IMR-90 (cell line): ENCODE data around the gene NKX2-3. TPM values are rescaled to one million over a fixed set of nuclear protein-coding genes. Genes with fewer than 3 reads are reported as not detected.

ENCODE experiments used
- ATAC-seq: fragments of 200-7000 bp; cut with Tn5 transposase; 2 replicates; pipeline ENCODE4 v1.9.1; 2020; ENCODE audit warnings: low read depth, mild to moderate bottlenecking, moderate library complexity
- BruUV-seq: library from RNA; stranded (reverse); fragments of 400-500 nt; replicated peaks from 2 replicates; lab custom pipeline; 2021; lab: Mats Ljungman, UMichigan
- CTCF ChIA-PET: fragments of 300-600 bp; formaldehyde crosslinking; extraction: SDS; loops from one replicate; lab custom pipeline; 2021; ENCODE audit warnings: antibody characterized with exemption; lab: Yijun Ruan, JAX
- POLR2A ChIA-PET: fragments of 300-600 bp; sonication (Branson Sonifier 250); formaldehyde crosslinking; loops from one replicate; lab custom pipeline; 2022; ENCODE audit warnings: antibody characterized with exemption; ENCODE audit not compliant: unreplicated experiment; lab: Charles Lee
- DNase-seq: peaks from one replicate; pipeline ENCODE4 v3.0.0; 2013
- H2AFZ ChIP-seq: replicated peaks from 2 replicates; pipeline ENCODE3; 2013; ENCODE audit warnings: low read length, mild to moderate bottlenecking; ENCODE audit not compliant: poor library complexity
- H2AK5ac ChIP-seq: 2 replicates; pipeline ENCODE4 v1.6.1; 2013; ENCODE audit warnings: low read depth, low read length, inconsistent platforms
- H2AK9ac ChIP-seq: replicated peaks from 2 replicates; pipeline ENCODE3; 2013; ENCODE audit warnings: mild to moderate bottlenecking, low read depth, low read length, moderate library complexity; ENCODE audit not compliant: poor library complexity
- H2BK120ac ChIP-seq: 2 replicates; pipeline ENCODE4 v1.6.1; 2013; ENCODE audit warnings: low read depth, low read length, inconsistent platforms
- H2BK15ac ChIP-seq: 3 replicates; pipeline ENCODE4 v1.6.1; 2013; ENCODE audit warnings: low read depth, low read length, inconsistent platforms
- H2BK20ac ChIP-seq: 2 replicates; pipeline ENCODE4 v1.6.1; 2013; ENCODE audit warnings: low read depth, mild to moderate bottlenecking, inconsistent platforms, low read length, moderate library complexity
- H2BK5ac ChIP-seq: 2 replicates; pipeline ENCODE4 v1.6.1; 2013; ENCODE audit warnings: mild to moderate bottlenecking, low read depth, low read length, inconsistent platforms; ENCODE audit not compliant: poor library complexity, severe bottlenecking
- H3K14ac ChIP-seq: replicated peaks from 2 replicates; pipeline ENCODE4 v1.6.1; 2013; ENCODE audit warnings: low read depth, low read length, inconsistent platforms
- H3K18ac ChIP-seq: 2 replicates; pipeline ENCODE4 v1.6.1; 2013; ENCODE audit warnings: low read depth, low read length, control low read depth
- H3K23ac ChIP-seq: 2 replicates; pipeline ENCODE4 v1.6.1; 2013; ENCODE audit warnings: low read depth, low read length, inconsistent platforms
- H3K27ac ChIP-seq: 2 replicates; pipeline ENCODE4 v1.5.1; 2013; ENCODE audit warnings: mild to moderate bottlenecking, control low read depth, low read length; ENCODE audit not compliant: insufficient read depth
- H3K27me3 ChIP-seq: 2 replicates; pipeline ENCODE4 v1.6.1; 2013; ENCODE audit warnings: low read length; ENCODE audit not compliant: control insufficient read depth, insufficient read depth
- H3K36me3 ChIP-seq: 2 replicates; pipeline ENCODE4 v1.6.1; 2013; ENCODE audit warnings: low read length, mixed read lengths; ENCODE audit not compliant: control insufficient read depth, insufficient read depth
- H3K4ac ChIP-seq: 2 replicates; pipeline ENCODE4 v1.6.1; 2013; ENCODE audit warnings: low read depth, low read length, inconsistent platforms
- H3K4me1 ChIP-seq: 2 replicates; pipeline ENCODE4 v1.6.1; 2013; ENCODE audit warnings: low read length, mixed read lengths; ENCODE audit not compliant: control insufficient read depth, insufficient read depth
- H3K4me2 ChIP-seq: 2 replicates; pipeline ENCODE4 v1.6.1; 2013; ENCODE audit warnings: low read depth, mild to moderate bottlenecking, control low read depth, low read length, moderate library complexity
- H3K4me3 ChIP-seq: 2 replicates; pipeline ENCODE4 v1.5.1; 2013; ENCODE audit warnings: low read depth, mild to moderate bottlenecking, control low read depth, low read length, moderate library complexity; ENCODE audit not compliant: insufficient read depth
- H3K56ac ChIP-seq: 2 replicates; pipeline ENCODE4 v1.6.1; 2013; ENCODE audit warnings: low read length, inconsistent platforms; ENCODE audit not compliant: insufficient read depth; ENCODE audit errors: extremely low read depth
- H3K79me1 ChIP-seq, 2 experiments: 2 replicates each; pipeline ENCODE4 v1.6.1; 2013; ENCODE audit warnings: low read length in 2 of 2, inconsistent platforms in 1 of 2, low read depth in 1 of 2
- H3K9ac ChIP-seq: 2 replicates; pipeline ENCODE4 v1.6.1; 2013; ENCODE audit warnings: low read depth, low read length, control low read depth
- H3K9me1 ChIP-seq: 2 replicates; pipeline ENCODE4 v1.6.1; 2013; ENCODE audit warnings: low read length, inconsistent platforms; ENCODE audit not compliant: insufficient read depth
- H3K9me3 ChIP-seq: 2 replicates; pipeline ENCODE4 v1.6.1; 2013; ENCODE audit warnings: low read length; ENCODE audit not compliant: control insufficient read depth, insufficient read depth
- H4K20me1 ChIP-seq: 2 replicates; pipeline ENCODE4 v1.6.1; 2013; ENCODE audit warnings: low read length, inconsistent platforms; ENCODE audit not compliant: insufficient read depth
- H4K5ac ChIP-seq: 2 replicates; pipeline ENCODE4 v1.6.1; 2013; ENCODE audit warnings: mild to moderate bottlenecking, low read depth, low read length, control low read depth
- H4K8ac ChIP-seq, 2 experiments: 2 replicates each; pipeline ENCODE4 v1.6.1; 2013; ENCODE audit warnings: low read depth in 2 of 2, low read length in 2 of 2, control low read depth in 1 of 2, inconsistent platforms in 1 of 2
- H4K91ac ChIP-seq: 2 replicates; pipeline ENCODE4 v1.6.1; 2013; ENCODE audit warnings: low read depth, low read length, inconsistent platforms; ENCODE audit not compliant: insufficient read depth
- BHLHE40 ChIP-seq: fragments of 150-350 bp; IDR thresholded peaks from 2 replicates; pipeline ENCODE4 v1.6.1; 2016; ENCODE audit warnings: mild to moderate bottlenecking, low read depth, low read length
- CEBPB ChIP-seq: IDR thresholded peaks from 2 replicates; pipeline ENCODE4 v1.6.1; 2012; ENCODE audit warnings: low read depth, low read length, improper control_type of control experiment
- MAZ ChIP-seq: IDR thresholded peaks from 2 replicates; pipeline ENCODE4 v1.6.1; 2012; ENCODE audit warnings: low read depth, mild to moderate bottlenecking, low read length, improper control_type of control experiment, moderate library complexity, borderline replicate concordance
- NFE2L2 ChIP-seq: fragments of 150-350 bp; IDR thresholded peaks from 2 replicates; pipeline ENCODE4 v1.6.1; 2016; ENCODE audit warnings: low read depth, mild to moderate bottlenecking, low read length
- POLR2A ChIP-seq: IDR thresholded peaks from 2 replicates; pipeline ENCODE4 v1.6.1; 2012; ENCODE audit warnings: mild to moderate bottlenecking, low read depth, low read length
- RAD21 ChIP-seq: IDR thresholded peaks from 2 replicates; pipeline ENCODE4 v1.6.1; 2012; ENCODE audit warnings: low read length, improper control_type of control experiment
- RCOR1 ChIP-seq: IDR thresholded peaks from 2 replicates; pipeline ENCODE4 v1.6.1; 2012; ENCODE audit warnings: mild to moderate bottlenecking, low read length, improper control_type of control experiment; ENCODE audit not compliant: insufficient replicate concordance
- RFX5 ChIP-seq: IDR thresholded peaks from 2 replicates; pipeline ENCODE4 v1.8.0; 2012; ENCODE audit warnings: low read depth, mild to moderate bottlenecking, low read length, moderate library complexity
- WGBS, 2 experiments: methylation state at CpG; one replicate each; pipeline versions ENCODE4 v1.1.5 to v1.1.7; 2013; ENCODE audit warnings: missing lambda C conversion rate in 2 of 2; ENCODE audit not compliant: insufficient read length in 1 of 2; ENCODE audit errors: extremely low coverage in 2 of 2; 5-methylcytosine and 5-hydroxymethylcytosine counted together
- dilution Hi-C: fragments of 300-500 bp; cut with HindIII; formaldehyde crosslinking; loops from one replicate; pipeline ENCODE4 v1.14.3; 2018; ENCODE audit warnings: low sequenced_read_pairs; ENCODE audit not compliant: unreplicated experiment
- in situ Hi-C: fragments of 300-500 bp; cut with MboI; formaldehyde crosslinking; loops from 3 replicates; pipeline ENCODE4 v1.14.3; 2019; ENCODE audit warnings: low sequenced_read_pairs, inconsistent platforms, mixed read lengths
- intact Hi-C: fragments of 100-400 bp; cut with micrococcal nuclease; formaldehyde crosslinking; loops from 2 replicates; pipeline ENCODE4 v1.10.0; 2022
- polyA plus RNA-seq, 3 experiments: library from polyadenylated mRNA; depleted of rRNA; stranded (reverse); fragments of >200 nt; gene quantifications; 2 replicates each; pipeline ENCODE4 v1.2.3, GENCODE V29; 2012; ENCODE audit warnings: low replicate concordance in 1 of 3
- total RNA-seq: library from RNA; depleted of rRNA; stranded (reverse); fragments of >200 nt; gene quantifications from 2 replicates; pipeline ENCODE4 v1.2.3, GENCODE V29; 2012
- TF ChIP-seq, protein P1 (sequence below): fragments of 150-350 bp; IDR thresholded peaks from 2 replicates; pipeline ENCODE4 v1.6.1; 2016; ENCODE audit warnings: low read depth, mild to moderate bottlenecking, low read length, moderate library complexity, borderline replicate concordance
- TF ChIP-seq, protein P2 (sequence below): fragments of 150-350 bp; IDR thresholded peaks from 2 replicates; pipeline ENCODE4 v1.6.1; 2017; ENCODE audit warnings: mild to moderate bottlenecking, antibody characterized with exemption, low read length, low read depth

Gene NKX2-3
- total and polyA plus RNA-seq, 2 of the 4 experiments (the other 2 are of a cell fraction) = not detected

DNA sequence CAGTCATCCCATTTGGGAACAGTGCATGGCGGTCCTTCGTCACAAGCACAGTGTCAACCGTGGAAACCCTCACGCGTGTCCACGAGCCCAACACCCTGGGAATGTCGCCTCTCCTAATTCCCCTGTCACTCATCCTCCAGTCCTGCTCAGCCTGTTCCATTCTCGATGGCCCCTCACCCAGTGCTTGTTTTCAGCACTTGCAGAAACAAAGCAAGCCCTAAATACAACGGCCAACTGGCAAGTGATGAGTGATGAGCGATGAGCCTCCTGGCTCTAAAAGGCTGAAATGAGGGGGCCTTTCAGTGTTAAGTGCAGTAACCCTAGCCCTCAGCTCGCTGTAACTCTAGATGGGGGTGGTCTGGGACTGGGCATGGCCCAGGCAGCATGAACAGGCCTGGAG lies 22.6 kb downstream of the NKX2-3 start:
- Histone ChIP-seq H3K56ac (no peak overlapping the region), H2BK20ac (no peak overlapping the region), H3K9me3 (no peaks in the 10 kb centered on the region), H3K79me1 (no peaks in the 10 kb centered on the region), H2BK5ac (no peak overlapping the region), H4K8ac (no peak overlapping the region), H2AK5ac (no peak overlapping the region), H3K23ac (no peak overlapping the region), H3K4ac (no peak overlapping the region), H2AFZ (no peak overlapping the region), H2AK9ac (no peak overlapping the region), H3K36me3 (no peaks in the 10 kb centered on the region), H2BK15ac (no peak overlapping the region), H3K4me1 (no peaks in the 10 kb centered on the region), H3K18ac (no peak overlapping the region), H3K4me3 (no peak overlapping the region), H3K9me1 (no peaks in the 10 kb centered on the region), H3K14ac (no peak overlapping the region), H3K27ac (no peak overlapping the region), H4K20me1 (no peaks in the 10 kb centered on the region), H4K91ac (no peak overlapping the region), H3K4me2 (no peak overlapping the region), H3K9ac (no peak overlapping the region), H2BK120ac (no peak overlapping the region), H3K27me3 (peaks cover 44% of the 10 kb centered on the region), H4K5ac (no peak overlapping the region)
- in situ Hi-C loops (no loop called here), intact Hi-C loops (no loop called here), dilution Hi-C loops (no loop called here)
- ChIA-PET POLR2A (no interaction called here), CTCF (no interaction called here)
- TF ChIP-seq RFX5 (no peak), RAD21 (no peak), CEBPB (no peak), RCOR1 (no peak), POLR2A (no peak), BHLHE40 (no peak), MAZ (no peak), NFE2L2 (no peak)
- TF ChIP-seq, protein P1, sequence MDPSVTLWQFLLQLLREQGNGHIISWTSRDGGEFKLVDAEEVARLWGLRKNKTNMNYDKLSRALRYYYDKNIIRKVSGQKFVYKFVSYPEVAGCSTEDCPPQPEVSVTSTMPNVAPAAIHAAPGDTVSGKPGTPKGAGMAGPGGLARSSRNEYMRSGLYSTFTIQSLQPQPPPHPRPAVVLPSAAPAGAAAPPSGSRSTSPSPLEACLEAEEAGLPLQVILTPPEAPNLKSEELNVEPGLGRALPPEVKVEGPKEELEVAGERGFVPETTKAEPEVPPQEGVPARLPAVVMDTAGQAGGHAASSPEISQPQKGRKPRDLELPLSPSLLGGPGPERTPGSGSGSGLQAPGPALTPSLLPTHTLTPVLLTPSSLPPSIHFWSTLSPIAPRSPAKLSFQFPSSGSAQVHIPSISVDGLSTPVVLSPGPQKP = no peak
- TF ChIP-seq, protein P2, sequence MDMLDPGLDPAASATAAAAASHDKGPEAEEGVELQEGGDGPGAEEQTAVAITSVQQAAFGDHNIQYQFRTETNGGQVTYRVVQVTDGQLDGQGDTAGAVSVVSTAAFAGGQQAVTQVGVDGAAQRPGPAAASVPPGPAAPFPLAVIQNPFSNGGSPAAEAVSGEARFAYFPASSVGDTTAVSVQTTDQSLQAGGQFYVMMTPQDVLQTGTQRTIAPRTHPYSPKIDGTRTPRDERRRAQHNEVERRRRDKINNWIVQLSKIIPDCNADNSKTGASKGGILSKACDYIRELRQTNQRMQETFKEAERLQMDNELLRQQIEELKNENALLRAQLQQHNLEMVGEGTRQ = no peak
- ATAC-seq = no peak
- WGBS, 2 experiments = 67% methylated on average over 6 of the region's 11 CpGs; no CpG with 5 or more reads in 1 of the 2 experiments
- no peak for DNase-seq
- BruUV-seq = no TSS peak
